Activated CD4-positive, alpha-beta T cell treated with anti-CD3 and anti-CD28 coated beads, Interleukin-2, amount 10 ng/mL, durations not matched to agents 7 days and 5 days (primary cell): ENCODE measurements around the gene SYT5. TPM values are rescaled to one million over a fixed set of nuclear protein-coding genes. Genes with fewer than 3 reads are reported as not detected.

Experiments
- CTCF ChIA-PET: fragments of 350-600 bp; sonication (Branson Sonifier 250); formaldehyde crosslinking; loops from one replicate; lab custom pipeline; 2021; ENCODE audit warnings: antibody characterized with exemption; lab: Charles Lee
- POLR2A ChIA-PET: fragments of 350-600 bp; sonication (Branson Sonifier 250); formaldehyde crosslinking; loops from one replicate; lab custom pipeline; 2021; ENCODE audit warnings: antibody characterized with exemption; lab: Charles Lee
- DNase-seq: peaks from one replicate; pipeline ENCODE4 v3.0.0-alpha.2; 2020
- H3K27ac Mint-ChIP-seq: one replicate; pipeline ENCODE4 v1.8.0; 2021; ENCODE audit warnings: mild to moderate bottlenecking, moderate library complexity, mixed read lengths
- H3K27me3 Mint-ChIP-seq: one replicate; pipeline ENCODE4 v1.8.0; 2021; ENCODE audit warnings: mixed read lengths
- H3K36me3 Mint-ChIP-seq: one replicate; pipeline ENCODE4 v1.8.0; 2021; ENCODE audit warnings: low read depth, mixed read lengths
- H3K4me1 Mint-ChIP-seq: one replicate; pipeline ENCODE4 v1.8.0; 2021; ENCODE audit warnings: mixed read lengths
- H3K4me3 Mint-ChIP-seq: one replicate; pipeline ENCODE4 v1.8.0; 2021; ENCODE audit warnings: mild to moderate bottlenecking, moderate library complexity, mixed read lengths
- H3K9me3 Mint-ChIP-seq: one replicate; pipeline ENCODE4 v1.8.0; 2021; ENCODE audit warnings: mixed read lengths
- total RNA-seq, 2 experiments: library from RNA; stranded (reverse); gene quantifications; one replicate each; pipeline ENCODE4 v1.2.3, GENCODE V29; 2021

SYT5 gene
- total RNA-seq, 2 experiments from 2014 or later = 0.17 TPM; not detected in 1

GRCh38 chr19:55197528-55197927 is 17.4 kb upstream of the SYT5 start:
- ChIA-PET CTCF (interaction anchor here (1.6 to 2.6 kb wide), 2 partner anchors 37 to 306 kb away, joined by 5 to 7 read pairs; no protein-coding TSS in a partner anchor), POLR2A (no interaction called here)
- no peak for DNase-seq
- Mint-ChIP-seq H3K4me1 (no peaks in the 10 kb centered on the region), H3K27me3 (peaks cover 6% of the 10 kb centered on the region), H3K27ac (no peak overlapping the region), H3K9me3 (no peaks in the 10 kb centered on the region), H3K36me3 (no peaks in the 10 kb centered on the region), H3K4me3 (no peak overlapping the region)

GRCh38 chr19:55196803-55197202 is 16.7 kb upstream of the SYT5 start:
- no peaks in the 10 kb centered on the region for H3K36me3 Mint-ChIP-seq
- H3K27ac Mint-ChIP-seq = no peak overlapping the region
- H3K27me3 Mint-ChIP-seq = peaks cover 4% of the 10 kb centered on the region
- CTCF ChIA-PET = interaction anchor here (1.6 kb wide), 1 partner anchor 36 kb away, joined by 7 read pairs; no protein-coding TSS in a partner anchor
- H3K9me3 Mint-ChIP-seq = no peaks in the 10 kb centered on the region
- H3K4me3 Mint-ChIP-seq = no peak overlapping the region
- DNase-seq = no peak
- POLR2A ChIA-PET = no interaction called here
- no peaks in the 10 kb centered on the region for H3K4me1 Mint-ChIP-seq

GRCh38 chr19:55193481-55193880 is 13.4 kb upstream of the SYT5 start:
- ChIA-PET CTCF (no interaction called here), POLR2A (no interaction called here)
- no peak overlapping the region for H3K27ac Mint-ChIP-seq

GRCh38 chr19:55189403-55189835 is 9.3 kb upstream of the SYT5 start:
- peak overlapping the region; percentile 52 for H3K27ac Mint-ChIP-seq
- no peaks in the 10 kb centered on the region for H3K36me3 Mint-ChIP-seq
- peaks cover 1% of the 10 kb centered on the region for H3K27me3 Mint-ChIP-seq
- POLR2A ChIA-PET = no interaction called here
- CTCF ChIA-PET = interaction anchor here (1.2 kb wide), 1 partner anchor 112 kb away, joined by 4 read pairs; no protein-coding TSS in a partner anchor
- DNase-seq = no peak
- no peak overlapping the region for H3K4me3 Mint-ChIP-seq
- peaks cover 19% of the 10 kb centered on the region for H3K4me1 Mint-ChIP-seq
- H3K9me3 Mint-ChIP-seq = no peaks in the 10 kb centered on the region

More at GRCh38 chr19:55193481-55193880, 13.4 kb upstream of the SYT5 start:
- Mint-ChIP-seq H3K4me3 (no peak overlapping the region), H3K36me3 (no peaks in the 10 kb centered on the region), H3K9me3 (no peaks in the 10 kb centered on the region), H3K27me3 (no peaks in the 10 kb centered on the region), H3K4me1 (peaks cover 9% of the 10 kb centered on the region)
- no peak for DNase-seq

- DNase-seq = no peak
- Mint-ChIP-seq H3K4me3 (peak overlapping the region; percentile 50), H3K36me3 (no peaks in the 10 kb centered on the region), H3K27me3 (peaks cover 1% of the 10 kb centered on the region), H3K4me1 (peaks cover 21% of the 10 kb centered on the region), H3K27ac (peak overlapping the region; percentile 81), H3K9me3 (no peaks in the 10 kb centered on the region)
- CTCF ChIA-PET = interaction anchor here (1.2 kb wide), 1 partner anchor 113 kb away, joined by 4 read pairs; no protein-coding TSS in a partner anchor
- POLR2A ChIA-PET = no interaction called here
These were observed 8.5 kb upstream of the SYT5 start for GRCh38 chr19:55188625-55189024.

- H3K9me3 Mint-ChIP-seq = no peaks in the 10 kb centered on the region
- ChIA-PET POLR2A (no interaction called here), CTCF (interaction anchor here (0.6 kb wide), 1 partner anchor 67 kb away, joined by 5 read pairs; no protein-coding TSS in a partner anchor)
- H3K27ac Mint-ChIP-seq = no peak overlapping the region
- no peak overlapping the region for H3K4me3 Mint-ChIP-seq
- peaks cover 11% of the 10 kb centered on the region for H3K27me3 Mint-ChIP-seq
- DNase-seq = no peak
- peaks cover 21% of the 10 kb centered on the region for H3K4me1 Mint-ChIP-seq
- no peaks in the 10 kb centered on the region for H3K36me3 Mint-ChIP-seq
These were observed 6.0 kb upstream of the SYT5 start for GRCh38 chr19:55186080-55186479.

- H3K4me3 Mint-ChIP-seq = no peak overlapping the region
- no peaks in the 10 kb centered on the region for H3K36me3 Mint-ChIP-seq
- DNase-seq = no peak
- peaks cover 29% of the 10 kb centered on the region for H3K4me1 Mint-ChIP-seq
- H3K9me3 Mint-ChIP-seq = peaks cover 3% of the 10 kb centered on the region
- H3K27ac Mint-ChIP-seq = no peak overlapping the region
- ChIA-PET POLR2A (no interaction called here), CTCF (interaction anchor here (0.6 to 1.9 kb wide), 3 partner anchors 15 to 21 kb away, joined by 3 to 7 read pairs (median 3); partner anchors contain the start of gene DNAAF3)
- H3K27me3 Mint-ChIP-seq = peaks cover 37% of the 10 kb centered on the region
These were observed 1.7 kb upstream of the SYT5 start for GRCh38 chr19:55181740-55182139.

GRCh38 chr19:55178781-55179599 is 1.1 kb downstream of the SYT5 start:
- Mint-ChIP-seq H3K27me3 (peaks cover 48% of the 10 kb centered on the region), H3K4me1 (peaks cover 29% of the 10 kb centered on the region), H3K27ac (no peak overlapping the region), H3K36me3 (no peaks in the 10 kb centered on the region), H3K9me3 (peaks cover 9% of the 10 kb centered on the region), H3K4me3 (peak overlapping the region; percentile 59)
- peak; percentile 95 for DNase-seq
- ChIA-PET POLR2A (interaction anchor here (0.7 kb wide), 1 partner anchor 418 kb away, joined by 3 read pairs; no protein-coding TSS in a partner anchor), CTCF (interaction anchor here (0.6 to 2.6 kb wide), 4 partner anchors 12 to 27 kb away, joined by 3 to 10 read pairs (median 4); no protein-coding TSS in a partner anchor)

GRCh38 chr19:55176076-55176475 is 4.0 kb downstream of the SYT5 start:
- H3K27me3 Mint-ChIP-seq = peaks cover 63% of the 10 kb centered on the region
- no peaks in the 10 kb centered on the region for H3K36me3 Mint-ChIP-seq
- ChIA-PET CTCF (interaction anchor here (0.6 to 1.2 kb wide), 2 partner anchors 9 to 328 kb away, joined by 3 read pairs; no protein-coding TSS in a partner anchor), POLR2A (no interaction called here)
- H3K4me3 Mint-ChIP-seq = no peak overlapping the region
- H3K9me3 Mint-ChIP-seq = peaks cover 9% of the 10 kb centered on the region
- H3K27ac Mint-ChIP-seq = no peak overlapping the region
- DNase-seq = no peak
- peaks cover 38% of the 10 kb centered on the region for H3K4me1 Mint-ChIP-seq

GRCh38 chr19:55175117-55175867 is 4.8 kb downstream of the SYT5 start:
- ChIA-PET CTCF (interaction anchor here (1.0 to 1.5 kb wide), 3 partner anchors 8 to 16 kb away, joined by 3 to 5 read pairs (median 4); no protein-coding TSS in a partner anchor), POLR2A (no interaction called here)
- DNase-seq = no peak
- Mint-ChIP-seq H3K9me3 (peaks cover 9% of the 10 kb centered on the region), H3K4me3 (no peak overlapping the region), H3K4me1 (peaks cover 35% of the 10 kb centered on the region), H3K36me3 (no peaks in the 10 kb centered on the region), H3K27ac (no peak overlapping the region), H3K27me3 (peaks cover 60% of the 10 kb centered on the region)

- ChIA-PET POLR2A (no interaction called here), CTCF (interaction anchor here (0.8 to 1.5 kb wide), 3 partner anchors 14 to 45 kb away, joined by 4 to 5 read pairs (median 5); no protein-coding TSS in a partner anchor)
- peaks cover 30% of the 10 kb centered on the region for H3K4me1 Mint-ChIP-seq
- no peaks in the 10 kb centered on the region for H3K36me3 Mint-ChIP-seq
- H3K4me3 Mint-ChIP-seq = peak overlapping the region; percentile 57
- H3K27me3 Mint-ChIP-seq = peaks cover 60% of the 10 kb centered on the region
- DNase-seq = no peak
- no peak overlapping the region for H3K27ac Mint-ChIP-seq
- peaks cover 9% of the 10 kb centered on the region for H3K9me3 Mint-ChIP-seq
These were observed 5.5 kb downstream of the SYT5 start for GRCh38 chr19:55174425-55175116.
